Fibroblast of lung (primary cell): Measurements from ENCODE around the gene EXOC6. TPM values are rescaled to one million over a fixed set of nuclear protein-coding genes. Genes with fewer than 3 reads are reported as not detected.

Experiments used
- DNase-seq, 2 donors: peaks; one replicate each; pipeline versions ENCODE4 v3.0.0 to v3.0.0-alpha.2; 2010; ENCODE audit warnings: low read depth in 2 of 2
- H2AFZ ChIP-seq: 2 replicates; pipeline ENCODE4 v1.5.1; 2012; ENCODE audit warnings: low read length, control low read depth, inconsistent platforms
- H3K27ac ChIP-seq: 2 replicates; pipeline ENCODE4 v1.5.1; 2011; ENCODE audit warnings: low read length, control low read depth; ENCODE audit not compliant: insufficient read depth
- H3K27me3 ChIP-seq: 2 replicates; pipeline ENCODE4 v1.5.1; 2011; ENCODE audit warnings: mild to moderate bottlenecking, low read length; ENCODE audit not compliant: control insufficient read depth, insufficient read depth
- H3K36me3 ChIP-seq: 2 replicates; pipeline ENCODE4 v1.5.1; 2011; ENCODE audit warnings: low read length; ENCODE audit not compliant: control insufficient read depth, insufficient read depth
- H3K4me1 ChIP-seq: 2 replicates; pipeline ENCODE4 v1.5.1; 2011; ENCODE audit warnings: low read length; ENCODE audit not compliant: control insufficient read depth, insufficient read depth; ENCODE audit errors: extremely low read depth
- H3K4me2 ChIP-seq: 2 replicates; pipeline ENCODE4 v1.5.1; 2011; ENCODE audit warnings: low read length, control low read depth; ENCODE audit not compliant: insufficient read depth; ENCODE audit errors: extremely low read depth
- H3K4me3 ChIP-seq, 4 experiments: fragments of 200-600 bp in 1 of 4; sonication (generic) in 1 of 4; replicated peaks in 1 of 4; 2 replicates each; pipeline ENCODE4 v1.5.1; 2011 to 2016; ENCODE audit warnings: low read length in 4 of 4, low read depth in 3 of 4, mild to moderate bottlenecking in 3 of 4, control low read depth in 2 of 4, inconsistent platforms in 1 of 4, mixed read lengths in 1 of 4; ENCODE audit not compliant: insufficient read depth in 1 of 4; ENCODE audit errors: control extremely low read depth in 1 of 4
- H3K79me2 ChIP-seq: 2 replicates; pipeline ENCODE4 v1.5.1; 2012; ENCODE audit warnings: mild to moderate bottlenecking, low read length, inconsistent platforms; ENCODE audit not compliant: control insufficient read depth, insufficient read depth
- H3K9ac ChIP-seq: 2 replicates; pipeline ENCODE4 v1.5.1; 2011; ENCODE audit warnings: mild to moderate bottlenecking, low read length, control low read depth; ENCODE audit not compliant: insufficient read depth
- H3K9me3 ChIP-seq: 2 replicates; pipeline ENCODE4 v1.5.1; 2012; ENCODE audit warnings: low read depth, low read length; ENCODE audit not compliant: control insufficient read depth, insufficient read depth
- H4K20me1 ChIP-seq: 2 replicates; pipeline ENCODE4 v1.5.1; 2011; ENCODE audit warnings: low read length; ENCODE audit not compliant: control insufficient read depth, insufficient read depth; ENCODE audit errors: extremely low read depth
- EZH2 ChIP-seq: IDR thresholded peaks from 2 replicates; pipeline ENCODE4 v1.5.1; 2012; ENCODE audit warnings: low read length, control low read depth, mild to moderate bottlenecking; ENCODE audit errors: missing control alignments
- polyA plus RNA-seq, 2 donors: library from polyadenylated mRNA; depleted of rRNA in 1 of 2; stranded (reverse) in 1 of 2; unstranded in 1 of 2; fragments of >200 nt; gene quantifications; 2 replicates each; pipeline ENCODE4 v1.2.1, GENCODE V29; 2011 to 2012; ENCODE audit warnings: missing spikeins in 1 of 2
- total RNA-seq: library from RNA; depleted of rRNA; stranded (reverse); fragments of >200 nt; gene quantifications from 2 replicates; pipeline ENCODE4 v1.2.1, GENCODE V29; 2014
- TF ChIP-seq, protein P1 (sequence below), 2 donors: IDR thresholded peaks in 1 of 2; conservative IDR thresholded peaks in 1 of 2; 1 replicate in 1 of 2; 2 replicates in 1 of 2; pipeline ENCODE4 v1.5.1; 2011 to 2012; ENCODE audit warnings: low read length in 2 of 2, control low read depth in 1 of 2, inconsistent platforms in 1 of 2, low read depth in 1 of 2, mild to moderate bottlenecking in 1 of 2

EXOC6 gene
- total and polyA plus RNA-seq, 2 donors (not counting 1 experiment from before 2014, with no cell fraction given): 6.2 to 9.2 TPM

- Histone ChIP-seq H3K4me3 (no peak overlapping the region), H3K9ac (no peak overlapping the region), H2AFZ (no peak overlapping the region), H3K36me3 (no peaks in the 10 kb centered on the region), H3K4me2 (no peak overlapping the region), H3K4me1 (no peaks in the 10 kb centered on the region), H3K27me3 (no peaks in the 10 kb centered on the region), H4K20me1 (no peaks in the 10 kb centered on the region), H3K9me3 (no peaks in the 10 kb centered on the region), H3K27ac (no peak overlapping the region), H3K79me2 (no peaks in the 10 kb centered on the region)
- TF ChIP-seq EZH2: no peak
- TF ChIP-seq, protein P1, sequence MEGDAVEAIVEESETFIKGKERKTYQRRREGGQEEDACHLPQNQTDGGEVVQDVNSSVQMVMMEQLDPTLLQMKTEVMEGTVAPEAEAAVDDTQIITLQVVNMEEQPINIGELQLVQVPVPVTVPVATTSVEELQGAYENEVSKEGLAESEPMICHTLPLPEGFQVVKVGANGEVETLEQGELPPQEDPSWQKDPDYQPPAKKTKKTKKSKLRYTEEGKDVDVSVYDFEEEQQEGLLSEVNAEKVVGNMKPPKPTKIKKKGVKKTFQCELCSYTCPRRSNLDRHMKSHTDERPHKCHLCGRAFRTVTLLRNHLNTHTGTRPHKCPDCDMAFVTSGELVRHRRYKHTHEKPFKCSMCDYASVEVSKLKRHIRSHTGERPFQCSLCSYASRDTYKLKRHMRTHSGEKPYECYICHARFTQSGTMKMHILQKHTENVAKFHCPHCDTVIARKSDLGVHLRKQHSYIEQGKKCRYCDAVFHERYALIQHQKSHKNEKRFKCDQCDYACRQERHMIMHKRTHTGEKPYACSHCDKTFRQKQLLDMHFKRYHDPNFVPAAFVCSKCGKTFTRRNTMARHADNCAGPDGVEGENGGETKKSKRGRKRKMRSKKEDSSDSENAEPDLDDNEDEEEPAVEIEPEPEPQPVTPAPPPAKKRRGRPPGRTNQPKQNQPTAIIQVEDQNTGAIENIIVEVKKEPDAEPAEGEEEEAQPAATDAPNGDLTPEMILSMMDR (conservative IDR thresholded peaks at IDR 0.05 in 1 of 2, IDR thresholded peaks at IDR 0.05 in 1 of 2; ENCODE audit: low read depth in 1 of 2, low read length in 2 of 2): no peak
- no peak for DNase-seq
Observed at GRCh38 chr10:92829042-92829785, 19.1 kb upstream of the EXOC6 start.

GRCh38 chr10:92829786-92830377, 18.4 kb upstream of the EXOC6 start:
- no peak for DNase-seq
- no peak overlapping the region for H3K4me3 ChIP-seq
- H3K27me3 ChIP-seq: no peaks in the 10 kb centered on the region
- no peak overlapping the region for H3K27ac ChIP-seq
- H3K79me2 ChIP-seq: no peaks in the 10 kb centered on the region
- H3K36me3 ChIP-seq: no peaks in the 10 kb centered on the region
- H2AFZ ChIP-seq: no peak overlapping the region
- H3K9ac ChIP-seq: no peak overlapping the region
- no peaks in the 10 kb centered on the region for H4K20me1 ChIP-seq
- no peak overlapping the region for H3K4me2 ChIP-seq
- no peaks in the 10 kb centered on the region for H3K4me1 ChIP-seq
- TF ChIP-seq, protein P1 (conservative IDR thresholded peaks at IDR 0.05 in 1 of 2, IDR thresholded peaks at IDR 0.05 in 1 of 2; ENCODE audit: low read depth in 1 of 2, low read length in 2 of 2): no peak
- no peak for TF ChIP-seq EZH2
- H3K9me3 ChIP-seq: no peaks in the 10 kb centered on the region

DNA sequence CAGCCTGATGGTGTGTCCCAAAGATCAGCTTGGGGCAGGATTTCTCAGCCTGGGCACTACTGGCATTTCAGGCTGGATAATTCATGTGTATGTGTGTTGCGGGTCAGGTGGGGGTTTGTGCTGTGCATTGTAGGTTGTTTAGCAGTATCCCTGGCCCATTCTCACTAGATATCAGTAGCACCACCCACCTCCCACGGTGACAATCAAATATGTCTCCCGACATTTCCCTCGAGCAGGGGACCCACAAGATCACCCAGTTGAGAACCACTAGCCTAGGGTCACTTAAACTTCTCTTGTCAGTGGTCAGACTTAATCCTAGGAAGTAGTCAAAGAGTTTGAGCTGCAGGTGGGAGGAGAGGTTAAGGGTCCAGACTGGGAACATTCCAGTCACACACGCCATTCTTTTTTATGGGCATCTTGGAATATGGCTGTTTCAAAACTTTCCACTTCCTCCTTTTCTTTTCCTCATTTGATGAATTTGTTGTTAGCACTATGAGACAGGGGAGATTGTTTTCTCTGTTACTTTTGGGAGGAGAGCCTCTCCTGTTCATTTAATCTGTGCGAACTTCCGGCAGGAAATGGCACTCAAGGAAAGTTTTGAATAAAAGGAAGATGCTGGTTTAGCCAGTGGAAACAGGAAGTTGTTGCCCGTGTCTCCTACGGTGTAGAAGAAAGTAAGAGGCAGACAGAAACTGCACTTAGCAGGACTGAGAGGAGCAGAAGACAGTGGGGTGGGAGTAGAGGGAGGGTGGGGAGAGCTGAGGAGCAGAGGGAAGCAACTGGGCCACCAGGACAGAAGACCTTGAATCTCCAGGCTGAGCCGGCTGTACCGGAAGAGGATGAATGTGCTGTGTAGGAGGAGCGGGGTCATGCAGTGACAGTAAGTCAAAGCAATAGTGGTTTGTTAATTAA, 17.6 kb upstream of the EXOC6 start:
- H3K9ac ChIP-seq: no peak overlapping the region
- no peaks in the 10 kb centered on the region for H3K4me1 ChIP-seq
- no peaks in the 10 kb centered on the region for H4K20me1 ChIP-seq
- H3K79me2 ChIP-seq: no peaks in the 10 kb centered on the region
- no peak for TF ChIP-seq EZH2
- TF ChIP-seq, protein P1 (conservative IDR thresholded peaks at IDR 0.05 in 1 of 2, IDR thresholded peaks at IDR 0.05 in 1 of 2; ENCODE audit: low read depth in 1 of 2, low read length in 2 of 2): no peak
- H3K36me3 ChIP-seq: no peaks in the 10 kb centered on the region
- no peaks in the 10 kb centered on the region for H3K27me3 ChIP-seq
- no peak overlapping the region for H3K27ac ChIP-seq
- H3K4me3 ChIP-seq: no peak overlapping the region
- no peaks in the 10 kb centered on the region for H3K9me3 ChIP-seq
- no peak overlapping the region for H3K4me2 ChIP-seq
- H2AFZ ChIP-seq: peak overlapping the region; percentile 63
- no peak for DNase-seq
